GM12801 (cell line): ENCODE results near the gene AGRN.

Source experiments
- CTCF ChIP-seq: IDR thresholded peaks from one replicate; pipeline ENCODE4 v1.5.1; 2011; ENCODE audit warnings: control low read depth; ENCODE audit not compliant: insufficient read length; ENCODE audit errors: extremely low read depth

The AGRN gene

GRCh38 chr1:1021920-1022259 lies 2.0 kb downstream of the AGRN start:
- no peak for TF ChIP-seq CTCF

- no peak for TF ChIP-seq CTCF
These were observed 2.5 kb downstream of the AGRN start for GRCh38 chr1:1022302-1023009.

- TF ChIP-seq CTCF: no peak
These were observed 3.8 kb downstream of the AGRN start for GRCh38 chr1:1023700-1024099.

- TF ChIP-seq CTCF: no peak
These were observed 4.3 kb downstream of the AGRN start for GRCh38 chr1:1024149-1024770.

- no peak for TF ChIP-seq CTCF
These were observed 5.1 kb downstream of the AGRN start for GRCh38 chr1:1024771-1025699.

GRCh38 chr1:1025730-1026129 lies 5.8 kb downstream of the AGRN start:
- no peak for TF ChIP-seq CTCF

- TF ChIP-seq CTCF: no peak
These were observed 6.9 kb downstream of the AGRN start for GRCh38 chr1:1026599-1027413.
